GM19467 (cell line): Measurements from ENCODE around the gene FBRS.

Experiments
- ATAC-seq: cut with Tn5 transposase; IDR thresholded peaks from one replicate; pipeline ENCODE4 v1.9.1; 2021; ENCODE audit warnings: mild to moderate bottlenecking, moderate library complexity; ENCODE audit not compliant: unreplicated experiment

FBRS gene

GRCh38 chr16:30641378-30641982, 16.8 kb upstream of the FBRS start:
- ATAC-seq: no peak

- ATAC-seq: no peak
These were observed 13.8 kb upstream of the FBRS start for GRCh38 chr16:30644334-30644830.

- no peak for ATAC-seq
These were observed 12.5 kb upstream of the FBRS start for GRCh38 chr16:30645727-30646126.

GRCh38 chr16:30647274-30647571, 11.0 kb upstream of the FBRS start:
- ATAC-seq: no peak

- no peak for ATAC-seq
These were observed 8.4 kb upstream of the FBRS start for GRCh38 chr16:30649725-30650368.

- ATAC-seq: peak; percentile 67
These were observed 7.7 kb upstream of the FBRS start, which contains the start of gene PRR14 for GRCh38 chr16:30650369-30651123. Gene PRR14, plus strand, starts transcription at chr16:30650960. Its CDS starts 686 bp downstream, at chr16:30651646.

- ATAC-seq: peak; percentile 35
These were observed 6.9 kb upstream of the FBRS start for GRCh38 chr16:30651124-30652004.

GRCh38 chr16:30652005-30652296, 6.3 kb upstream of the FBRS start:
- ATAC-seq: no peak

- ATAC-seq: no peak
These were observed 5.5 kb upstream of the FBRS start for GRCh38 chr16:30652718-30653117.

GRCh38 chr16:30654856-30655255, 3.4 kb upstream of the FBRS start:
- no peak for ATAC-seq

GRCh38 chr16:30655815-30656347, 2.4 kb upstream of the FBRS start:
- no peak for ATAC-seq

GRCh38 chr16:30656388-30656787, 1.8 kb upstream of the FBRS start:
- no peak for ATAC-seq

GRCh38 chr16:30656974-30657865, 1.0 kb upstream of the FBRS start:
- ATAC-seq: no peak

GRCh38 chr16:30658731-30659506, 688 bp downstream of the FBRS start:
- peak; percentile 20 for ATAC-seq

- ATAC-seq: no peak
These were observed 1.5 kb downstream of the FBRS start for GRCh38 chr16:30659507-30660423.

- no peak for ATAC-seq
These were observed 2.4 kb downstream of the FBRS start for GRCh38 chr16:30660424-30661261.

GRCh38 chr16:30662449-30662848, 4.2 kb downstream of the FBRS start:
- ATAC-seq: no peak
